ENCODE measurements around the gene ANTKMT. TPM values are rescaled to one million over a fixed set of nuclear protein-coding genes. Genes with fewer than 3 reads are reported as not detected.

Gene ANTKMT
- total RNA-seq = 10 to 100 TPM; 37.3 to 40.1 TPM

GRCh38 chr16:720990-721764, at the start of gene ANTKMT:
Gene ANTKMT, plus strand, starts transcription at chr16:721146. Its CDS starts 129 bp downstream, at chr16:721275.
- Mint-ChIP-seq H3K9me3 (no peaks in the 10 kb centered on the region), H3K27me3 (no peaks in the 10 kb centered on the region), H3K4me3 (peak within 1 kb of the TSS; percentile 87), H3K27ac (peak within 1 kb of the TSS; percentile 84), H3K4me1 (peaks cover 17% of the 10 kb centered on the region), H3K36me3 (no peaks in the 10 kb centered on the region)
- peak; percentile 92 for DNase-seq

GRCh38 chr16:671353-672131, 49.4 kb upstream of the ANTKMT start:
- no peak overlapping the region for H3K4me3 Mint-ChIP-seq
- no peak overlapping the region for H3K27ac Mint-ChIP-seq
- H3K36me3 Mint-ChIP-seq = peaks cover 7% of the 10 kb centered on the region
- H3K27me3 Mint-ChIP-seq = no peaks in the 10 kb centered on the region
- H3K4me1 Mint-ChIP-seq = peaks cover 5% of the 10 kb centered on the region
- no peaks in the 10 kb centered on the region for H3K9me3 Mint-ChIP-seq
- DNase-seq = no peak

- DNase-seq = no peak
- Mint-ChIP-seq H3K36me3 (peaks cover 7% of the 10 kb centered on the region), H3K9me3 (no peaks in the 10 kb centered on the region), H3K27me3 (no peaks in the 10 kb centered on the region), H3K4me1 (peaks cover 5% of the 10 kb centered on the region), H3K27ac (no peak overlapping the region), H3K4me3 (no peak overlapping the region)
Observed at GRCh38 chr16:672371-672770, 48.6 kb upstream of the ANTKMT start.

GRCh38 chr16:672851-673250, 48.1 kb upstream of the ANTKMT start:
- Mint-ChIP-seq H3K36me3 (peaks cover 7% of the 10 kb centered on the region), H3K27me3 (no peaks in the 10 kb centered on the region), H3K9me3 (no peaks in the 10 kb centered on the region), H3K27ac (no peak overlapping the region), H3K4me1 (peaks cover 2% of the 10 kb centered on the region), H3K4me3 (no peak overlapping the region)
- no peak for DNase-seq

- Mint-ChIP-seq H3K27me3 (no peaks in the 10 kb centered on the region), H3K4me3 (no peak overlapping the region), H3K27ac (no peak overlapping the region), H3K9me3 (no peaks in the 10 kb centered on the region), H3K4me1 (peaks cover 2% of the 10 kb centered on the region), H3K36me3 (peaks cover 5% of the 10 kb centered on the region)
- DNase-seq = no peak
Observed at GRCh38 chr16:673399-673991, 47.5 kb upstream of the ANTKMT start.

GRCh38 chr16:674214-674881, 46.6 kb upstream of the ANTKMT start:
- Mint-ChIP-seq H3K4me1 (peaks cover 4% of the 10 kb centered on the region), H3K27ac (no peak overlapping the region), H3K4me3 (no peak overlapping the region), H3K36me3 (peaks cover 5% of the 10 kb centered on the region), H3K9me3 (no peaks in the 10 kb centered on the region), H3K27me3 (no peaks in the 10 kb centered on the region)
- DNase-seq = no peak

- Mint-ChIP-seq H3K4me3 (peak within 1 kb of the TSS; percentile 25), H3K36me3 (peaks cover 2% of the 10 kb centered on the region), H3K27ac (no peak within 1 kb of the TSS)
Observed at GRCh38 chr16:674968-675883, 45.7 kb upstream of the ANTKMT start, which contains the start of gene RHBDL1. Gene RHBDL1, plus strand, starts transcription at chr16:675671. Its CDS starts 120 bp downstream, at chr16:675791.

GRCh38 chr16:675884-676564, 44.9 kb upstream of the ANTKMT start:
- Mint-ChIP-seq H3K4me3 (no peak overlapping the region), H3K36me3 (peaks cover 4% of the 10 kb centered on the region), H3K27ac (no peak overlapping the region), H3K4me1 (peaks cover 7% of the 10 kb centered on the region), H3K9me3 (no peaks in the 10 kb centered on the region), H3K27me3 (no peaks in the 10 kb centered on the region)
- no peak for DNase-seq

More at GRCh38 chr16:674968-675883, 45.7 kb upstream of the ANTKMT start, which contains the start of gene RHBDL1:
- DNase-seq = no peak
- H3K9me3 Mint-ChIP-seq = no peaks in the 10 kb centered on the region
- peaks cover 6% of the 10 kb centered on the region for H3K4me1 Mint-ChIP-seq
- no peaks in the 10 kb centered on the region for H3K27me3 Mint-ChIP-seq

- DNase-seq = no peak
- Mint-ChIP-seq H3K36me3 (peaks cover 7% of the 10 kb centered on the region), H3K9me3 (no peaks in the 10 kb centered on the region), H3K27me3 (no peaks in the 10 kb centered on the region), H3K27ac (no peak overlapping the region), H3K4me1 (peaks cover 10% of the 10 kb centered on the region), H3K4me3 (no peak overlapping the region)
Observed at GRCh38 chr16:676565-676902, 44.4 kb upstream of the ANTKMT start.

- Mint-ChIP-seq H3K36me3 (peaks cover 10% of the 10 kb centered on the region), H3K9me3 (no peaks in the 10 kb centered on the region), H3K4me1 (peaks cover 14% of the 10 kb centered on the region), H3K27me3 (no peaks in the 10 kb centered on the region), H3K27ac (no peak overlapping the region), H3K4me3 (no peak overlapping the region)
- DNase-seq = no peak
Observed at GRCh38 chr16:676913-677312, 44.0 kb upstream of the ANTKMT start.

- Mint-ChIP-seq H3K4me3 (no peak overlapping the region), H3K27ac (no peak overlapping the region), H3K36me3 (peaks cover 14% of the 10 kb centered on the region), H3K4me1 (peaks cover 18% of the 10 kb centered on the region), H3K9me3 (no peaks in the 10 kb centered on the region), H3K27me3 (no peaks in the 10 kb centered on the region)
- no peak for DNase-seq
Observed at GRCh38 chr16:677316-678190, 43.4 kb upstream of the ANTKMT start.

- DNase-seq = no peak
- peaks cover 16% of the 10 kb centered on the region for H3K36me3 Mint-ChIP-seq
- H3K9me3 Mint-ChIP-seq = no peaks in the 10 kb centered on the region
- no peaks in the 10 kb centered on the region for H3K27me3 Mint-ChIP-seq
- H3K4me3 Mint-ChIP-seq = no peak overlapping the region
- peaks cover 19% of the 10 kb centered on the region for H3K4me1 Mint-ChIP-seq
- no peak overlapping the region for H3K27ac Mint-ChIP-seq
Observed at GRCh38 chr16:678209-678857, 42.6 kb upstream of the ANTKMT start.
